GM18858 (cell line): Measurements from ENCODE around the gene SLC1A5.
"Not testable (repeated sequence)": the region's sequence is repeated elsewhere in the genome, so short reads cannot be mapped to it uniquely, and the experiment has no call there.

Experiments
- ATAC-seq: cut with Tn5 transposase; IDR thresholded peaks from one replicate; pipeline ENCODE4 v1.9.1; 2021; ENCODE audit not compliant: unreplicated experiment

Gene SLC1A5

DNA sequence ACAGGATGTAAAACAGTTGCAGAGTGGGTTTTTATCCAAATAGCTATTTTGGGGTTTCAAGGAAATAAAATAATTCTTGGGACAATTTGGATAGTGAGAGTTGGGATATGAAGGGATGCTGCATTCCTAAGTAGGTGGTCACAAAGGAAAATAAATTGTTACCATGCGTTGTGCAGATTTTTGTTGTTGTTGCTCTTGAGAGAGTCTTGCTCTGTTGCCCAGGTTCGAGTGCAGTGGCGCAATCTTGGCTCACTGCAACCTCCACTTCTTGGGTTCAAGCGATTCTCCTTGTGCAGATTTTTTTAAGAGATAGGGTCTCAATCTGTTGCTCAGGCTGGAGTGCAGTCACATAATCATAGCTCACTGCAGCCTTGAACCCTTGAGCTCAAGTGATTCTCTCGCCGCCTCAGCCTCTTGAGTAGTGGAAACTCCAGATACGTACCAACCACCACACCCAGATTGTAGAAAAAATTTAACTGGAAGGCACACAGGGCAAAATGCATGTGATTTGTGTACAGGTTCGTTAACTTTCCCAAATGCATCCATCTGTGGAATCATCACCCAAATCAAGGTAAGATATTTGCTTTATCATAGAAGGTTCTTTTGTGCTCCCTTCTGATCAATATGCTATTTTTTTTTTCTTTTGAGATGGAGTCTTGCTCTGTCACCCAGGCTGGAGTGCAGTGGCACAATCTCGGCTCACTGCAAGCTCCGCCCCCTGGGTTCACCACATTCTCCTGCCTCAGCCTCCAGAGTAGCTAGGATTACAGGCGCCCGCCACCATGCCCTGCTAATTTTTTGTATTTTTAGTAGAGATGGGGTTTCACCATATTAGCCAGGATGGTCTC lies 16.0 kb downstream of the SLC1A5 start:
- no peak for ATAC-seq

- not testable (repeated sequence) for ATAC-seq
These were observed 19.6 kb downstream of the SLC1A5 start for GRCh38 chr19:46768746-46769145.

DNA sequence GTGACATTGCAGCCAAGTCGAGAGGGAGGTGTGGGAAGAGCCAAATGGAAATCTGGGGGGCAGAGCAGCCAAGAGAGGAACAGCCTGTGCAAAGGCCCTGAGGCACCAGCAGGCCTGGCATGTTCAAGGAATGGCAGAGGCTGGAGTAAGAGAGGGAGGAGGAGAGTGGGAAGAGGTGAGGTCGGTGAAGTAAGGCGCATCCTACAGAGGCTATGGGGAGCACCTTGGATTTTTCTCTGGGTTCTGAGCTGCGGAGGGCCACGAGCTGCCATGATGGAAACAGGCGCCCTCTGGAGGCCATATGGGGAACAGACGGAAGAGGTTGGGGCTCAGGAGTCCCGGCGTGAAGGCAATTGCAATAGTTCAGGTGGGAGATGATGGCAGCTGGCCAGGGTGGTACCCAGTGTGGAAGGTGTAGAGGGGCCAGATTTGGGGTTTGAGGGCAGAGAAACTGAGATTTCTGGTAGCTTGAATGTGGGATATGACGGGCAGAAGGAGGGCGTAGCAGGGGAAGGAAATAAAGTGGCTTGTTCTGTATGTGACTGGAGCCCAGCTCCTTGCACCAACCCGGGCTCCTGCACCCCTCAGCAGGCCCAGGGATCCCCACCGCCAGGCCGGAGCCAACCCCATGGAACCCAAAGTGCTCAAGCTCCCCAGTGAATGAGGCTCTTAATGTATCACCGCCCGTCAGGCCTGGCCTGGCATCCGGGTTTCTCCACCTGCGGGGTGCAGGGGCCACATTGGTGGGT lies 21.7 kb downstream of the SLC1A5 start:
- no peak for ATAC-seq

GRCh38 chr19:46764817-46765291 lies 23.5 kb downstream of the SLC1A5 start:
- no peak for ATAC-seq

- ATAC-seq: no peak
These were observed 26.0 kb downstream of the SLC1A5 start for GRCh38 chr19:46762245-46762890.

DNA sequence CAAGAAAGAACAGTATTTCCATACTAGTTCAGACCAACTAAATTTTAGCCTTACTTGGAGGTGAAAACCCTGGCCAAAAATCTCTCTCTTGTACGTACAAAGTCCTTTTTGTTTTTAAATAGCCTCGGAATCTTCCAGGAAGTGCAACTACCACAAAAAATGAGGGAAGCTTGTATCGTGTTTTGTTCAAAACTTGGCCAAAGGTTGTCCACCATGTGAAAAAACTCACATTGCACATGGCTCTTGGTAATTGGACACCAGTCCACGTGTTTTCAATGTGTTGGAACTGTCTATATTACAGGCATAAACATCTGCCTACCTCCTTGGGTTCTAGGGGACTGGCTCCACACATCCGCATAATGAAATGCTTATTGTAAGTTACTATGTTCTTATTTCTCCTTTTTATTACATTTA lies 27.0 kb downstream of the SLC1A5 start:
- no peak for ATAC-seq

- ATAC-seq: not testable (repeated sequence)
These were observed 27.5 kb downstream of the SLC1A5 start for GRCh38 chr19:46760897-46761296.

DNA sequence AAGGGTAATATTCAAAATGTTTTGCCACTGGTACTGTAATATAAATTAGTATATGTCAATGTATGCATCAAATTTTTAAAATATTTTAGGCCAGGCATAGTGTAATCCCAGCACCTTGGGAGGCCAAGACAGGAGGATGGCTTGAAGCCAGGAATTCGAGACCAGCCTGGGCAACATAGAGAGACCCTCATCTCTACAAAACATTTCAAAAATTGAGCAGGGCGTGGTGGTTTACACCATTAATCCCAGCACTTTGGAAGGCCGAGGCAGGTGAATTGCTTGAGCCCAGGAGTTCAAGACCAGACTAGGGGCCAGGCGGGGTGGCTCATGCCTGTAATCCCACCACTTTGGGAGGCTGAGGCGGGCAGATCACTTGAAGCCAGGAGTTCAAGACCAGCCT lies 28.0 kb downstream of the SLC1A5 start:
- ATAC-seq: no peak

GRCh38 chr19:46759817-46760333 lies 28.5 kb downstream of the SLC1A5 start:
- no peak for ATAC-seq

GRCh38 chr19:46759206-46759605 lies 29.2 kb downstream of the SLC1A5 start:
- ATAC-seq: no peak

DNA sequence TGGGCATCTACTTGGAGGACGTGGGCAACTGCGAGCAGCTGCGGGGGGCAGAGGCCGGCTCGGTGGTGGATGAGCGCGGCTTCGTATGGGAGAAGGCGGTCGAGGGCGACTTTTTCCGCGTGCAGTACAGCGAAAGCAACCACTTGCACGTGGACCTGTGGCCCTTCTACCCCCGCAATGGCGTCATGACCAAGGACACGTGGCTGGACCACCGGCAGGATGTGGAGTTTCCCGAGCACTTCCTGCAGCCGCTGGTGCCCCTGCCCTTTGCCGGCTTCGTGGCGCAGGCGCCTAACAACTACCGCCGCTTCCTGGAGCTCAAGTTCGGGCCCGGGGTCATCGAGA lies 31.9 kb downstream of the SLC1A5 start:
- ATAC-seq: no peak

DNA sequence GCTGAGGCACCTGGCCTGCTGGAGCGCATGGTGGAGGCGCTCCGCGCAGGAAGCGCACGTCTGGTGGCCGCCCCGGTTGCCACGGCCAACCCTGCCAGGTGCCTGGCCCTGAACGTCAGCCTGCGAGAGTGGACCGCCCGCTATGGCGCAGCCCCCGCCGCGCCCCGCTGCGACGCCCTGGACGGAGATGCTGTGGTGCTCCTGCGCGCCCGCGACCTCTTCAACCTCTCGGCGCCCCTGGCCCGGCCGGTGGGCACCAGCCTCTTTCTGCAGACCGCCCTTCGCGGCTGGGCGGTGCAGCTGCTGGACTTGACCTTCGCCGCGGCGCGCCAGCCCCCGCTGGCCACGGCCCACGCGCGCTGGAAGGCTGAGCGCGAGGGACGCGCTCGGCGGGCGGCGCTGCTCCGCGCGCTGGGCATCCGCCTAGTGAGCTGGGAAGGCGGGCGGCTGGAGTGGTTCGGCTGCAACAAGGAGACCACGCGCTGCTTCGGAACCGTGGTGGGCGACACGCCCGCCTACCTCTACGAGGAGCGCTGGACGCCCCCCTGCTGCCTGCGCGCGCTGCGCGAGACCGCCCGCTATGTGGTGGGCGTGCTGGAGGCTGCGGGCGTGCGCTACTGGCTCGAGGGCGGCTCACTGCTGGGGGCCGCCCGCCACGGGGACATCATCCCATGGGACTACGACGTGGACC lies 32.4 kb downstream of the SLC1A5 start:
- no peak for ATAC-seq

- no peak for ATAC-seq
These were observed 33.1 kb downstream of the SLC1A5 start for GRCh38 chr19:46755077-46755852.

- no peak for ATAC-seq
These were observed 34.8 kb downstream of the SLC1A5 start for GRCh38 chr19:46753420-46754155.

DNA sequence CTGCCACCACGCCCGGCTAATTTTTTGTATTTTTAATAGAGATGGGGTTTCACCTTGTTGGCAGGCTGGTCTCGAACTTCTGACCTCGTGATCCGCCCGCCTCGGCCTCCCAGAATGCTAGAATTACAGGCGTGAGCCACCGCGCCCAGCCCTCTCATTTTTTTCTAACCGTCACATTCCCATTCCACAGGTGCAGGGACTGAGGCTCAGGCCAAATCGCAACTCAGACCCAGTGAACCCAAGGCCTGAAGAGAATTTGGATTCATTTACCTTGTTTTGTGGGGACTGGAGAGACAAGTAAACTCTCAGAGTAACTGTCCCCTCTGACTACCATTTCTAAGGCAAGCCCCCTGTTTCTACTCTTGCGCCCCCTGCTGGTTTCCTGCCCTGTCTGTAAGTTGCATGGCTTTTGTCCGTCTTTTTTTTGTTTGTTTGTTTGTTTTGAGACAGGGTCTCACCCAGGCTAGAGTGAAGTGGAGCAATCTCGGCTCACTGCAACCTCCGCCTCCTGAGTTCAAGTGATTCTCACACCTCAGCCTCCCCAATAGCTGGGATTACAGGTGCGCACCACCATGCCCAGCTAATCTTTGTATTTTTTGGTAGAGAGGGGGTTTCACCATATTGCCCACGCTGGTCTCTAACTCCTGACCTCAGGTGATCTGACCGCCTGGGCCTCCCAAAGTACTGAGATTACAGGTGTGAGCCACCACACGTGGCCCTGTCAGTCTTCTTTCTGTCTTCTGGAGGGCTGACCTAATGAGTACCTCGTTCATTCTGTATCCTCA lies 39.9 kb downstream of the SLC1A5 start:
- ATAC-seq: no peak

DNA sequence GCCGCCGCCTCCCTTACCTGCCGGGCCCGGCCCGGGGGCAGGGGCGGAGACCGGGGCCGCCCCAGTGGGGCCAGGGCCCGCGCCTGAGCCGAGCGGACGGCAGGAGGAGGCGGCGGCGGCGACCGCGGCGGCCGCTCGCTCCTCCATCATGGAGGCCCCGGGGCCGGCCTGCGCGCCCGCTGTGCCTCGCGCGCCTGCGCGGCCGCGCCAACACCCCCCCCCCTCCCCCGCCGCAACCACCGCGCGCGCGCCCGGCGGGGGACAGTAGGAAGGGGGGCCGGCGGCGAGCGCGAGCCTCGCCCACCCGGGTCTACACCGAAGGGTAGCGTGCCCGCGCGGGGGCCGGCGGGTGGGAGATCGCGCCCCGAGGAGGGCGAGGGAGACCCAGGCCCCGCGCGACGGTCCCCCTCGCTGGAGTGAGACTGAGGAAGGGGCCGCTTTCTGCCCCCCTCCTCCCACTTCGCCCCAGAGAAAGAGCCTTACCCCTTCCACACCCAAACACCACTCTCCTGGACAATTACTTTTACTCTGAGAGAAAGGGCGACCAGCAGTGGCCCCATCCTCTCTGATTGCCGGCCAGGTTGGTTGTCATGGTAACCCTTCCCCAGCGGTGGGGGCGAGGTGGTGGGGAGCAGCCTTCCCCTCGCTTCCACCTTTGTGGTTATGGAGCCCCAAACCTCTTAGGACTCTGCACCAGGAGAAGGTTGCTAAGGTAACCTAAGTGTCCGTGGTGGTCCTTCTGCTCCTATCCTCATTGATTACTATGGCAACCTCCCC lies 41.9 kb downstream of the SLC1A5 start, which contains the start of gene STRN4:
TSS of gene STRN4 (minus strand) at position 170 of the 777 bp plus-strand sequence. CDS start at position 150, 20 bp downstream.
- no peak for ATAC-seq

- ATAC-seq: no peak
These were observed 42.7 kb downstream of the SLC1A5 start, which contains the start of gene FKRP for GRCh38 chr19:46745521-46746280. Gene FKRP (plus strand): TSS chr19:46746057. CDS start chr19:46755451, 9,394 bp downstream.
